ENCODE measurements around the gene PBRM1. TPM values are rescaled to one million over a fixed set of nuclear protein-coding genes. Genes with fewer than 3 reads are reported as not detected.

PBRM1 gene
- total and polyA plus RNA-seq, 11 donors = 8.5 to 61.7 (median 44.4) TPM

GRCh38 chr3:52537165-52537620 is 148.5 kb downstream of the PBRM1 start:
- H3K27ac ChIP-seq = peak overlapping the region; percentile 85 to 97 (median 94)
- peaks cover 4 to 78% (median 48%) of the 10 kb centered on the region in 12 donors for H3K4me1 ChIP-seq
- peak overlapping the region; percentile 47 to 88 (median 72) for H3K4me3 ChIP-seq
- ATAC-seq (peak; percentile 6 to 36 (median 22)), DNase-seq (no peak)
- 2 to 5% (median 3%) methylated on average over 6 of the region's 6 CpGs for WGBS, 4 donors
- no peaks in the 10 kb centered on the region for H3K9me3 ChIP-seq
- H3K36me3 ChIP-seq = peaks cover 0 to 31% (median 22%) of the 10 kb centered on the region in 9 donors
- TF ChIP-seq, protein P1, sequence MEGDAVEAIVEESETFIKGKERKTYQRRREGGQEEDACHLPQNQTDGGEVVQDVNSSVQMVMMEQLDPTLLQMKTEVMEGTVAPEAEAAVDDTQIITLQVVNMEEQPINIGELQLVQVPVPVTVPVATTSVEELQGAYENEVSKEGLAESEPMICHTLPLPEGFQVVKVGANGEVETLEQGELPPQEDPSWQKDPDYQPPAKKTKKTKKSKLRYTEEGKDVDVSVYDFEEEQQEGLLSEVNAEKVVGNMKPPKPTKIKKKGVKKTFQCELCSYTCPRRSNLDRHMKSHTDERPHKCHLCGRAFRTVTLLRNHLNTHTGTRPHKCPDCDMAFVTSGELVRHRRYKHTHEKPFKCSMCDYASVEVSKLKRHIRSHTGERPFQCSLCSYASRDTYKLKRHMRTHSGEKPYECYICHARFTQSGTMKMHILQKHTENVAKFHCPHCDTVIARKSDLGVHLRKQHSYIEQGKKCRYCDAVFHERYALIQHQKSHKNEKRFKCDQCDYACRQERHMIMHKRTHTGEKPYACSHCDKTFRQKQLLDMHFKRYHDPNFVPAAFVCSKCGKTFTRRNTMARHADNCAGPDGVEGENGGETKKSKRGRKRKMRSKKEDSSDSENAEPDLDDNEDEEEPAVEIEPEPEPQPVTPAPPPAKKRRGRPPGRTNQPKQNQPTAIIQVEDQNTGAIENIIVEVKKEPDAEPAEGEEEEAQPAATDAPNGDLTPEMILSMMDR (IDR thresholded peaks at IDR 0.05) = peak in 1 of 12 donors; percentile 7
- TF ChIP-seq POLR2A (IDR thresholded peaks at IDR 0.05) = no peak
- intact Hi-C loops (cut with DNase I) = loop anchor here in 7 of 10 donors (2.0 to 5.0 kb wide), 5 partner anchors 55 to 145 kb away; partner anchors contain the start of gene NISCH (in 1 of the 7)
- no peaks in the 10 kb centered on the region for H3K27me3 ChIP-seq

- Histone ChIP-seq H3K27me3 (no peaks in the 10 kb centered on the region), H3K4me3 (peak within 1 kb of the TSS; percentile 47 to 88 (median 72)), H3K9me3 (no peaks in the 10 kb centered on the region), H3K27ac (peak within 1 kb of the TSS; percentile 85 to 97 (median 94)), H3K4me1 (peaks cover 4 to 81% (median 54%) of the 10 kb centered on the region in 12 donors), H3K36me3 (peaks cover 0 to 25% (median 15%) of the 10 kb centered on the region in 9 donors)
- ATAC-seq (peak; percentile 88 to 95 (median 94)), DNase-seq (peak; percentile 98 to 99 (median 99))
- intact Hi-C loops (cut with DNase I) = loop anchor here in 7 of 10 donors (2.0 to 5.0 kb wide), 5 partner anchors 54 to 146 kb away; partner anchors contain the start of gene NISCH (in 1 of the 7)
- 0% methylated on average over 33 to 65 of the region's 65 CpGs for WGBS, 4 donors
- TF ChIP-seq, protein P1 (IDR thresholded peaks at IDR 0.05) = peak in 4 of 12 donors; percentile 6 to 32 (median 23)
- peak; percentile 96 to 100 for TF ChIP-seq POLR2A (IDR thresholded peaks at IDR 0.05)
Observed at GRCh38 chr3:52536369-52537164, 149.1 kb downstream of the PBRM1 start, which contains the start of gene UQCC5. UQCC5 (plus strand) TSS chr3:52536605; CDS start chr3:52536756, 151 bp downstream.

DNA sequence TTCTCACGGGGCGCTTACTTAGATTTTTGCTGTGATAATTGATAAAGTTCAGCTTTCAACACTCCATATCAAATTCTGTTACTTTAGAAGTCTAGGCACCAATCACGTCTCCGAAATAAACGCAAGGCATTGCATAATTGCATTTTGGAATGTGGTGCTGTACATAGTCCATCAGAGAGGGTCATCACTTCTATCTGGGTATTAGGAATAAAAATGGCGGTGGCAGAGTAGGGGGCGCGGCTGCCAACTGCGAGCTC is 149.7 kb downstream of the PBRM1 start:
- H3K27me3 ChIP-seq = no peaks in the 10 kb centered on the region
- TF ChIP-seq, protein P1 (IDR thresholded peaks at IDR 0.05) = no peak
- no peak for TF ChIP-seq POLR2A (IDR thresholded peaks at IDR 0.05)
- no peaks in the 10 kb centered on the region for H3K9me3 ChIP-seq
- intact Hi-C loops (cut with DNase I) = loop anchor here in 7 of 10 donors (2.0 to 5.0 kb wide), 5 partner anchors 54 to 146 kb away; partner anchors contain the start of gene NISCH (in 1 of the 7)
- no peak for ATAC-seq
- no peak for DNase-seq
- H3K4me3 ChIP-seq = peak overlapping the region in 10 of 12 donors; percentile 45 to 88 (median 76)
- peaks cover 4 to 84% (median 59%) of the 10 kb centered on the region in 12 donors for H3K4me1 ChIP-seq
- peaks cover 0 to 20% (median 10%) of the 10 kb centered on the region in 9 donors for H3K36me3 ChIP-seq
- WGBS, 4 donors = 6 to 14% (median 11%) methylated on average over 9 of the region's 9 CpGs
- H3K27ac ChIP-seq = peak overlapping the region in 11 of 12 donors; percentile 11 to 95 (median 53)

Measured in heart left ventricle (tissue), 16 donors.